Endothelial cell of umbilical vein (primary cell): Measurements from ENCODE around the gene RNASE8. TPM values are rescaled to one million over a fixed set of nuclear protein-coding genes. Genes with fewer than 3 reads are reported as not detected.

Experiments used
- BruUV-seq: library from RNA; stranded (reverse); fragments of 400-500 nt; replicated peaks from 2 replicates; lab custom pipeline; 2021; lab: Mats Ljungman, UMichigan
- CTCF ChIA-PET: fragments of 300-600, 350-600 bp; sonication (Branson Sonifier 250); formaldehyde crosslinking; loops from one replicate; lab custom pipeline; 2021; ENCODE audit warnings: antibody characterized with exemption, inconsistent platforms; lab: Charles Lee
- POLR2A ChIA-PET: fragments of 300-600, 350-600 bp; sonication (Branson Sonifier 250); formaldehyde crosslinking; loops from one replicate; lab custom pipeline; 2021; ENCODE audit warnings: antibody characterized with exemption, inconsistent platforms; lab: Charles Lee
- DNase-seq: peaks from one replicate; pipeline ENCODE4 v3.0.0-alpha.2; 2011; ENCODE audit warnings: low read depth, low spot score
- FAIRE-seq: peaks from 2 replicates; lab custom pipeline; 2011; peaks lifted over from hg19 to GRCh38; lab: Jason Lieb, UNC
- H2AFZ ChIP-seq: 2 replicates; pipeline ENCODE4 v1.6.0; 2012; ENCODE audit warnings: low read depth, low read length, control low read depth, inconsistent platforms
- H3K27ac ChIP-seq: 2 replicates; pipeline ENCODE4 v1.5.1; 2011; ENCODE audit warnings: low read depth, mild to moderate bottlenecking, control low read depth, low read length, moderate library complexity; ENCODE audit not compliant: insufficient read depth
- H3K27me3 ChIP-seq, 2 experiments: 2 replicates each; pipeline versions ENCODE4 v1.6.0 to v1.6.1; 2011; ENCODE audit warnings: low read length in 2 of 2, mixed read lengths in 1 of 2; ENCODE audit not compliant: control insufficient read depth in 2 of 2, insufficient read depth in 2 of 2
- H3K36me3 ChIP-seq, 2 experiments: 2 replicates in 1 of 2; 3 replicates in 1 of 2; pipeline ENCODE4 v1.5.1; 2011; ENCODE audit warnings: low read length in 2 of 2, mild to moderate bottlenecking in 1 of 2, moderate library complexity in 1 of 2; ENCODE audit not compliant: control insufficient read depth in 2 of 2, insufficient read depth in 2 of 2; ENCODE audit errors: extremely low read depth in 1 of 2
- H3K4me1 ChIP-seq: 3 replicates; pipeline ENCODE4 v1.5.1; 2011; ENCODE audit warnings: mild to moderate bottlenecking, low read length; ENCODE audit not compliant: control insufficient read depth, insufficient read depth; ENCODE audit errors: extremely low read depth
- H3K4me2 ChIP-seq: 2 replicates; pipeline ENCODE4 v1.6.1; 2011; ENCODE audit warnings: low read length, control low read depth, mixed read lengths; ENCODE audit not compliant: insufficient read depth
- H3K4me3 ChIP-seq, 3 experiments: fragments of 200-600 bp in 1 of 3; sonication (generic), shearing (Covaris generic) in 1 of 3; replicated peaks in 1 of 3; 2 replicates each; pipeline ENCODE4 v1.5.1; 2011 to 2016; ENCODE audit warnings: control low read depth in 3 of 3, low read length in 3 of 3, mild to moderate bottlenecking in 2 of 3, inconsistent platforms in 1 of 3, low read depth in 1 of 3, moderate library complexity in 1 of 3; ENCODE audit not compliant: insufficient read depth in 1 of 3
- H3K79me2 ChIP-seq: 2 replicates; pipeline ENCODE4 v1.6.0; 2012; ENCODE audit warnings: low read length, inconsistent platforms; ENCODE audit not compliant: control insufficient read depth, insufficient read depth
- H3K9ac ChIP-seq: replicated peaks from 2 replicates; pipeline ENCODE3; 2011; ENCODE audit warnings: low read length, control low read depth; ENCODE audit not compliant: insufficient read depth; ENCODE audit errors: extremely low read depth
- H3K9me1 ChIP-seq: replicated peaks from 3 replicates; pipeline ENCODE4 v1.6.0; 2011; ENCODE audit warnings: mild to moderate bottlenecking, low read length; ENCODE audit not compliant: control insufficient read depth, insufficient read depth; ENCODE audit errors: extremely low read depth
- H3K9me3 ChIP-seq: replicated peaks from 2 replicates; pipeline ENCODE4 v1.5.1; 2012; ENCODE audit warnings: low read length, inconsistent platforms; ENCODE audit not compliant: control insufficient read depth, insufficient read depth
- H4K20me1 ChIP-seq: replicated peaks from 2 replicates; pipeline ENCODE3; 2011; ENCODE audit warnings: mild to moderate bottlenecking, low read length; ENCODE audit not compliant: control insufficient read depth, insufficient read depth; ENCODE audit errors: extremely low read depth
- CTCF ChIP-seq, 2 donors: IDR thresholded peaks; 1 replicate in 1 of 2; 2 replicates in 1 of 2; pipeline ENCODE4 v1.5.1; 2011; ENCODE audit warnings: low read length in 2 of 2, mild to moderate bottlenecking in 2 of 2, moderate library complexity in 2 of 2, control low read depth in 1 of 2, inconsistent platforms in 1 of 2, low read depth in 1 of 2; ENCODE audit not compliant: insufficient read depth in 1 of 2; ENCODE audit errors: extremely low read depth in 1 of 2
- EZH2 ChIP-seq: IDR thresholded peaks from 2 replicates; pipeline ENCODE4 v1.6.1; 2012; ENCODE audit warnings: borderline replicate concordance, low read depth, mild to moderate bottlenecking, moderate library complexity, low read length, inconsistent platforms; ENCODE audit not compliant: severe bottlenecking
- FOS ChIP-seq: IDR thresholded peaks from 2 replicates; pipeline ENCODE4 v1.6.1; 2011; ENCODE audit warnings: mild to moderate bottlenecking, low read length, moderate library complexity, borderline replicate concordance; ENCODE audit not compliant: insufficient read depth
- GATA2 ChIP-seq: IDR thresholded peaks from 2 replicates; pipeline ENCODE4 v1.7.0; 2011; ENCODE audit warnings: low read depth, mild to moderate bottlenecking, moderate library complexity, mixed read lengths, low read length; ENCODE audit not compliant: insufficient read length, insufficient read depth
- JUN ChIP-seq: IDR thresholded peaks from 2 replicates; pipeline ENCODE4 v1.6.1; 2011; ENCODE audit warnings: borderline replicate concordance, low read depth; ENCODE audit not compliant: insufficient read length, insufficient read depth
- MAX ChIP-seq: IDR thresholded peaks from 2 replicates; pipeline ENCODE4 v1.6.1; 2011; ENCODE audit not compliant: insufficient read depth, insufficient read length
- MYC ChIP-seq: IDR thresholded peaks from one replicate; pipeline ENCODE4 v1.6.1; 2011; ENCODE audit warnings: mild to moderate bottlenecking, low read depth, low read length
- POLR2A ChIP-seq: IDR thresholded peaks from 2 replicates; pipeline ENCODE4 v1.6.1; 2012; ENCODE audit warnings: low read depth, mild to moderate bottlenecking, control low read depth, low read length
- POLR2AphosphoS5 ChIP-seq: IDR thresholded peaks from 2 replicates; pipeline ENCODE4 v1.6.1; 2012; ENCODE audit warnings: low read depth, mild to moderate bottlenecking, control low read depth, low read length, moderate library complexity; ENCODE audit not compliant: insufficient read depth
- dilution Hi-C: fragments of 300-500 bp; cut with MboI; formaldehyde crosslinking; loops from one replicate; pipeline ENCODE4 v1.15.0; 2019; ENCODE audit warnings: low sequenced_read_pairs; ENCODE audit not compliant: extremely low pct_ligation_motif_present
- intact Hi-C: fragments of 100-400 bp; cut with micrococcal nuclease; formaldehyde crosslinking; loops from one replicate; pipeline ENCODE4 v1.10.0; 2022
- polyA plus RNA-seq, 4 experiments: library from polyadenylated mRNA; depleted of rRNA in 3 of 4; stranded (reverse) in 3 of 4; unstranded in 1 of 4; fragments of >200 nt; gene quantifications; 2 replicates each; pipeline versions ENCODE4 v1.2.1 to v1.2.3, GENCODE V29; 2011 to 2012; ENCODE audit warnings: missing spikeins in 1 of 4
- total RNA-seq: library from RNA; stranded (reverse); gene quantifications from 2 replicates; pipeline ENCODE4 v1.2.3, GENCODE V29; 2021

RNASE8 gene
- total and polyA plus RNA-seq, 2 donors (not counting 3 experiments of a cell fraction or from before 2014, with no cell fraction given): not detected

- peaks cover 0 to 3% of the 10 kb centered on the region in 2 experiments for H3K36me3 ChIP-seq
- intact Hi-C loops (no loop called here), dilution Hi-C loops (no loop called here)
- no peak for FAIRE-seq
- ChIA-PET POLR2A (no interaction called here), CTCF (interaction anchor here (0.9 to 6.9 kb wide), 24 partner anchors 9 to 462 kb away, joined by 3 to 131 read pairs (median 4); partner anchors contain the start of genes ARHGEF40 and RNASE13)
- no peak overlapping the region for H3K4me2 ChIP-seq
- no peak overlapping the region for H3K9ac ChIP-seq
- no peak for DNase-seq
- H3K27ac ChIP-seq: no peak overlapping the region
- TF ChIP-seq JUN (no peak), FOS (no peak), POLR2A (no peak), CTCF (IDR thresholded peaks at IDR 0.05; ENCODE audit: extremely low read depth in 1 of 2, insufficient read depth in 1 of 2, low read depth in 1 of 2, low read length in 2 of 2) (no peak), GATA2 (no peak), POLR2AphosphoS5 (no peak), MYC (no peak), MAX (no peak), EZH2 (no peak)
- no peaks in the 10 kb centered on the region for H3K9me3 ChIP-seq
- peaks cover 0 to 5% of the 10 kb centered on the region in 2 experiments for H3K27me3 ChIP-seq
- H3K4me1 ChIP-seq: peaks cover 3% of the 10 kb centered on the region
- H3K4me3 ChIP-seq: no peak overlapping the region
- H2AFZ ChIP-seq: no peak overlapping the region
- H4K20me1 ChIP-seq: no peaks in the 10 kb centered on the region
- H3K79me2 ChIP-seq: no peaks in the 10 kb centered on the region
- BruUV-seq: no TSS peak
- H3K9me1 ChIP-seq: no peaks in the 10 kb centered on the region
Measured at GRCh38 chr14:21093018-21093417, 35.4 kb downstream of the RNASE8 start.
